H1 (cell line): Measurements from ENCODE around the gene FANCE. TPM values are rescaled to one million over a fixed set of nuclear protein-coding genes. Genes with fewer than 3 reads are reported as not detected.
A peak's percentile ranks its signal among the peaks of the same experiment; 100 is the strongest.

Experiments
- BACH1 ChIP-seq: IDR thresholded peaks from 2 replicates; pipeline ENCODE4 v1.6.1; 2012; ENCODE audit warnings: low read length, improper control_type of control experiment
- CHD2 ChIP-seq: IDR thresholded peaks from 2 replicates; pipeline ENCODE4 v1.6.1; 2012; ENCODE audit warnings: low read length, improper control_type of control experiment
- FOSL1 ChIP-seq: IDR thresholded peaks from 2 replicates; pipeline ENCODE4 v1.6.1; 2011; ENCODE audit warnings: mild to moderate bottlenecking, low read depth, low read length, moderate library complexity; ENCODE audit not compliant: insufficient read depth
- KDM1A ChIP-seq: fragments of 200-600, 300-600 bp; sonication (generic); IDR thresholded peaks from 2 replicates; pipeline ENCODE4 v1.7.1; 2016; ENCODE audit warnings: mild to moderate bottlenecking, low read length, borderline replicate concordance
- KDM4A ChIP-seq: IDR thresholded peaks from one replicate; pipeline ENCODE4 v1.7.1; 2012; ENCODE audit warnings: low read depth, mild to moderate bottlenecking, moderate library complexity, low read length, inconsistent platforms; ENCODE audit not compliant: severe bottlenecking
- KDM5A ChIP-seq: fragments of 200-600 bp; IDR thresholded peaks from 2 replicates; pipeline ENCODE4 v1.7.1; 2012; ENCODE audit warnings: mild to moderate bottlenecking, low read length, inconsistent platforms, mixed read lengths
- NANOG ChIP-seq: IDR thresholded peaks from 2 replicates; pipeline ENCODE4 v1.6.1; 2011; ENCODE audit warnings: low read length, low read depth, mild to moderate bottlenecking, inconsistent platforms; ENCODE audit not compliant: insufficient read depth, poor library complexity, severe bottlenecking
- POLR2A ChIP-seq, 2 experiments: IDR thresholded peaks; 1 replicate in 1 of 2; 2 replicates in 1 of 2; pipeline ENCODE4 v1.6.1; 2011; ENCODE audit warnings: low read depth in 2 of 2, low read length in 2 of 2, mild to moderate bottlenecking in 2 of 2; ENCODE audit errors: control extremely low read depth in 1 of 2
- POLR2AphosphoS5 ChIP-seq: IDR thresholded peaks from 2 replicates; pipeline ENCODE4 v1.6.1; 2011; ENCODE audit warnings: low read depth, low read length
- RAD21 ChIP-seq, 2 experiments: IDR thresholded peaks in 1 of 2; conservative IDR thresholded peaks in 1 of 2; 2 replicates each; pipeline ENCODE4 v1.6.1; 2011; ENCODE audit warnings: low read depth in 2 of 2, low read length in 2 of 2, improper control_type of control experiment in 1 of 2, inconsistent platforms in 1 of 2, mild to moderate bottlenecking in 1 of 2, moderate library complexity in 1 of 2
- RNF2 ChIP-seq: fragments of 200-900, 300-1000 bp; sonication (generic); IDR thresholded peaks from 2 replicates; pipeline ENCODE4 v1.7.1; 2016; ENCODE audit warnings: borderline replicate concordance, low read depth, mild to moderate bottlenecking, antibody characterized with exemption, low read length; ENCODE audit not compliant: poor library complexity, severe bottlenecking; ENCODE audit errors: missing control alignments
- RXRA ChIP-seq: IDR thresholded peaks from 2 replicates; pipeline ENCODE4 v1.6.1; 2011; ENCODE audit warnings: low read depth, mild to moderate bottlenecking, low read length, moderate library complexity; ENCODE audit not compliant: insufficient read depth
- SIRT6 ChIP-seq: IDR thresholded peaks from one replicate; pipeline ENCODE4 v1.7.1; 2012; ENCODE audit warnings: low read length, inconsistent platforms
- TAF1 ChIP-seq: IDR thresholded peaks from 2 replicates; pipeline ENCODE4 v1.6.1; 2011; ENCODE audit warnings: mild to moderate bottlenecking, low read depth, low read length
- TAF7 ChIP-seq: optimal IDR thresholded peaks from 2 replicates; pipeline ENCODE3; 2011; ENCODE audit warnings: low read depth, mild to moderate bottlenecking, inconsistent platforms, low read length, moderate library complexity, borderline replicate concordance
- TCF12 ChIP-seq: IDR thresholded peaks from 2 replicates; pipeline ENCODE4 v1.6.1; 2011; ENCODE audit warnings: low read depth, mild to moderate bottlenecking, low read length
- polyA plus RNA-seq, 7 experiments: library from polyadenylated mRNA; depleted of rRNA in 3 of 7; stranded (reverse) in 5 of 7; unstranded in 2 of 7; fragments of >200 nt in 5 of 7; fragments of 200-250 nt in 2 of 7; gene quantifications; 1 replicate in 5 of 7; 2 replicates in 1 of 7; 4 replicates in 1 of 7; pipeline versions ENCODE4 v1.2.1 to v1.2.3, GENCODE V29; 2011 to 2013; ENCODE audit warnings: missing spikeins in 2 of 7, mixed read lengths in 2 of 7
- total RNA-seq: library from RNA; stranded (reverse); fragmentation: NEBNext Ultra II Directional; extraction: Animal tissue kit (Norgen Biotek cat#: 25700); gene quantifications from 2 replicates; pipeline ENCODE4 v1.2.1, GENCODE V29; 2021
- TF ChIP-seq, protein P1 (sequence below): IDR thresholded peaks from 2 replicates; pipeline ENCODE4 v1.6.1; 2012; ENCODE audit warnings: low read length, inconsistent platforms
- TF ChIP-seq, protein P2 (sequence below): IDR thresholded peaks from 2 replicates; pipeline ENCODE4 v1.6.1; 2012; ENCODE audit warnings: inconsistent platforms
- TF ChIP-seq, protein P3 (sequence below): IDR thresholded peaks from 2 replicates; pipeline ENCODE4 v1.6.1; 2012; ENCODE audit warnings: inconsistent platforms

Gene FANCE
- total and polyA plus RNA-seq, 2 of the 8 experiments (the other 6 are each of a cell fraction or from before 2014, with no cell fraction given) = 16.1 to 17.0 TPM

DNA sequence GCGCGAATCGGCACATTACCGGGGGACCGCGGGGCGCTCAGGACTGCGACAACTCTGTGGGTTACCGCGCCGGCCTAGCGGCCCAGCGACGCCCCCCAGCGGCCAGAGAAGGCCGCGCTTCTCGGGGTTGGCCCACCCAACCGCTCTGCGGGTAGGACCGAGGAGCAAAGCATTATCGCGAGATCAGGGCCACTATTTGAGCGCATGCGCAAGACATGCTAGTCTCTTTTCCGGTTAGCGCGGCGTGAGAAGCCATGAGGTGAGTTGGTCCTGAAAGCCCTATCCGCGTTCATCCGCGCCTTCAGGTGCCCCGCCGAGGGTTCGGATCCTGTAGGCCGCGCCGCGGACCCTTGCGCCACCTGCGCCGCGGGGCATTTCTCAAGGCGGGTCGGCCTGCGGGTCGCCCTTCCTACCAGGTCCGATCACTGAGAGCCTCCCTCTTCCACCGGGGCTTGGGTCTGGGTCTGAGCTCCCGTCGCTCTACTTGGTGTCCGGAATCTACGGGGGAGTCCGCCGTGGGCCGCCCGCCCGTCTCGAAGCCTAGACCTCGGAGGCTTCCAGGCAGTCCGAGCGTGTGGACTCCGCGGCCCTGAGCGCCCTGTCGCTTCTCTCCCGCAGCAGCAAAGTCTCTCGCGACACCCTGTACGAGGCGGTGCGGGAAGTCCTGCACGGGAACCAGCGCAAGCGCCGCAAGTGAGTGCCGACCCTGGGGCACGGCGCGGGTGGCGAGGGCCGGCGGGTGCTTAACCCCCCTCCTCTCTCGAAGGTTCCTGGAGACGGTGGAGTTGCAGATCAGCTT, 16.2 kb downstream of the FANCE start, which contains the start of gene RPL10A (continued):
- TF ChIP-seq, protein P1, sequence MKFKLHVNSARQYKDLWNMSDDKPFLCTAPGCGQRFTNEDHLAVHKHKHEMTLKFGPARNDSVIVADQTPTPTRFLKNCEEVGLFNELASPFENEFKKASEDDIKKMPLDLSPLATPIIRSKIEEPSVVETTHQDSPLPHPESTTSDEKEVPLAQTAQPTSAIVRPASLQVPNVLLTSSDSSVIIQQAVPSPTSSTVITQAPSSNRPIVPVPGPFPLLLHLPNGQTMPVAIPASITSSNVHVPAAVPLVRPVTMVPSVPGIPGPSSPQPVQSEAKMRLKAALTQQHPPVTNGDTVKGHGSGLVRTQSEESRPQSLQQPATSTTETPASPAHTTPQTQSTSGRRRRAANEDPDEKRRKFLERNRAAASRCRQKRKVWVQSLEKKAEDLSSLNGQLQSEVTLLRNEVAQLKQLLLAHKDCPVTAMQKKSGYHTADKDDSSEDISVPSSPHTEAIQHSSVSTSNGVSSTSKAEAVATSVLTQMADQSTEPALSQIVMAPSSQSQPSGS = peak; percentile 85
- no peak for TF ChIP-seq KDM1A
- peak; percentile 100 for TF ChIP-seq TAF1
- peak in 1 of 2 experiments; percentile 100; a peak in 2 of 3 replicates for TF ChIP-seq POLR2A (IDR thresholded peaks at IDR 0.05; ENCODE audit: control extremely low read depth in 1 of 2, low read depth in 2 of 2, low read length in 2 of 2)
- TF ChIP-seq FOSL1 = no peak
- peak; percentile 76; the same call in 1 of the 2 replicates for TF ChIP-seq BACH1
- peak; percentile 40 for TF ChIP-seq NANOG
- TF ChIP-seq KDM4A = peak; percentile 98
- no peak for TF ChIP-seq TCF12
- peak; percentile 99 for TF ChIP-seq TAF7
- TF ChIP-seq KDM5A = no peak
- peak; percentile 100 for TF ChIP-seq POLR2AphosphoS5
- no peak for TF ChIP-seq RXRA
- no peak for TF ChIP-seq SIRT6
- TF ChIP-seq RAD21 (IDR thresholded peaks at IDR 0.05 in 1 of 2, conservative IDR thresholded peaks at IDR 0.05 in 1 of 2; ENCODE audit: low read depth in 2 of 2, low read length in 2 of 2) = peak; percentile 78 to 85
- TF ChIP-seq CHD2 = peak; percentile 100
- TF ChIP-seq RNF2 = no peak
- TF ChIP-seq, protein P2, sequence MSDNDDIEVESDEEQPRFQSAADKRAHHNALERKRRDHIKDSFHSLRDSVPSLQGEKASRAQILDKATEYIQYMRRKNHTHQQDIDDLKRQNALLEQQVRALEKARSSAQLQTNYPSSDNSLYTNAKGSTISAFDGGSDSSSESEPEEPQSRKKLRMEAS = peak; percentile 87
- TF ChIP-seq, protein P3, sequence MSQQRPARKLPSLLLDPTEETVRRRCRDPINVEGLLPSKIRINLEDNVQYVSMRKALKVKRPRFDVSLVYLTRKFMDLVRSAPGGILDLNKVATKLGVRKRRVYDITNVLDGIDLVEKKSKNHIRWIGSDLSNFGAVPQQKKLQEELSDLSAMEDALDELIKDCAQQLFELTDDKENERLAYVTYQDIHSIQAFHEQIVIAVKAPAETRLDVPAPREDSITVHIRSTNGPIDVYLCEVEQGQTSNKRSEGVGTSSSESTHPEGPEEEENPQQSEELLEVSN = peak; percentile 44; the same call in 1 of the 2 replicates
